Measurements from ENCODE around the gene MTHFSD.

MTHFSD gene

DNA sequence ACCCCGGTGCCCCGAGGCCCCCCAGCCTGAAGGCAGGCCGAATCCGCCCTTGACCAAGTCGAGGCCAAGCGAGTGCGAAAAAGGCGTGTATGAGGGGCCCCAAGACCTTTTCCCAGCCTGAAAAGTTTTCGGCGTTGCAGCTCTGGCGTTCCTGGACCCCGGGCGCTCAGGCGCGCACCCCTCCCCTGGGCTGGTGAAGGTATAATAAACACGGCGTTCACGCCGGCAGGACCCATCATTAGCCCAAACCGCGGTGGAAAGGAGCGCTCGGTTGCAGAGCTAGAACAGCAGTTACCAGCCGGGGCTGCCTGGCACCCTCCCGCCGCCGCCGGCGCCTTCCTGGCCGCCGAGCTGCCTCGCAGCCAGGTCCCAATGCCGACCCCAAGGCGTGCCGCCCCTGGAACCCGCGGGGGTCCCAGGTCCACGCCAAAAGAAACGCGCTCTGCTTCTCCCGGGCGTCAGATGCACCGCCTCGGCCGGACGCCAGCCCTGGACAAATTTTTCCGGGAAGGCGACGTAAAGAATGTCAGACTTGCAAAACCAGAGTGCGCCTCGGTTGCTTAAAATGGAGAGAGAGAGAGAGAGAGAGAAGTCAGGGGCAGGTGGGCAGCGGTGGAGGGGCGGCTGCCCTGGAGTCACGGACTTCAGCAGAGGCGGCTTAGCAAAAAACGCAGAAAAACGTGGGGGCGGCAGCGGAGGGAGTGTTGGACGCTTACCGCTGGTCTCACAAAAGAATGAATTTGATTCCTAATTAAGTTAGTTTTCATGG, 56.2 kb downstream of the MTHFSD start:
- no peak for DNase-seq

DNA sequence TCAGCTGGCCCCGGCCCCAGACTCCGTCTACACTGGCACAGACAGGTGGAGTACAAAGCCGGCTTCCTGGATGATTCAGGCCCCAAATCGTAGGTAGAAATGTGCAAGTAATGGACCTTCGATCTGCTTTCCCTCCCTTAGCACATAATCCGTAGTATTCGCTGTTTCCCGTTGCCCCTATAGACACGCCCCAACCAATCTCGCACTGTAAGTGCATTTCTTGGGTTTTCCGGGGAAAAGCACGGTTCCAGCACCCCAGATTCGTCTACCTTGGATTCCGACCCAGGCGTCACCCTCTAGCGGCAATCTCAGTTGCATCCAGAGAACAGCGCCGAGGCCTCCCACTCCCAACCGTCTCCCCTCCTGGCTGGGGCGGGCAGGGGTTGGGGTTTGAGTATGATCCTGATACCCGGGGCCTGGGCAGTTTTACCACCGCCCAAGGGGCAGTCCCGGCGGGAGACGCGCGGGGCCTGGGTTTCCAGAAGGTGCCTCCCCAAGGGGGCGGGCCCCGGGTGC, 56.8 kb downstream of the MTHFSD start:
- no peak for DNase-seq

DNA sequence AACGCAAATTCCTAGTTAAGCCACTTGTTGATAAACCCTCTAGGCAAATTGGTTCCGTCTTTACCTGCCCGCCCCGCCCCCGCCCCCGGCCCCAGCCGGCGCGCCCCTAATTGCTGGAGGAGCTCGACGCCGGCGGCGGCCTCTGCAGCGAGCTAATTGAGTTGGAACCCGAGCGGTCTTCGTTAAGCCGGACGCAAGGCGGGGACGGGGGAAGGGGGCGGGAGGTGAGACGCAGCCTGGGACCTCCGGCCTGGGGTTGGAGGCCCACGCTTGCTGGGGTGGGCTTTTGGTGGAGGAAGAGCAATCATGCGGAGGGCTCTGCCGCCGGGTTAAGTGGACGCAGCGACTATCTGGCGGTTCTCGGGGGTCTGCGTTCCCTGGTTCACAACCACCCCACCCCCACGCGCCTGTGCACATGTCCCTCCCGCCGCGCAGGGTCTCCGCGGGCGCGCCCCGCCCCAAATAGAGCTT, 57.4 kb downstream of the MTHFSD start:
- DNase-seq = no peak

DNA sequence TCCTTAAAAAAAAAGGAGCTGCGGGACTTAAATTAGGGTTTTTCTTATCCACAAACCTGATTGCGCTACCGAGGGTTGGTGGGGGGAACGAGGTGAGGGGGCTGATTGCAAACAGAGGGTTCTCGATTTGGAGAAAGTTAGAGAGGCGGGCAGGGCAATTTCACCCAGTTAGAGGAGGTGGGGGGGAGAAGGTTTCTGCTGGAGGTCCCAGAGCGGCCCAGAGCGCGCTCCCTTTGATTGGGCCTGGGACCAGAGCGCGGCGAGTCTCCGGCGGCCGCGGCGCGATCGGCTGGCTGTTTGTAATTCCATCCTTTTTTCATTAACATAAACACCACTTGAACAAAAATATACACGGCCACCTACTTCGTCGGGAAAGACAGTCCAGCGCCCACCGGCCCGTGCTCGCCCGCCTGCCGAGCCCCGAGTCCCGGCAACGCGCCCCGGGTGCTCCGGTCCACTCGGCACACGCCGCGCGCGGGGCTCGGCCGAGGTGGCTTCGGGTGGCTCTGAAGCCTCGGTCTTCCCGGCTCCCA, 58.0 kb downstream of the MTHFSD start:
- no peak for DNase-seq

DNA sequence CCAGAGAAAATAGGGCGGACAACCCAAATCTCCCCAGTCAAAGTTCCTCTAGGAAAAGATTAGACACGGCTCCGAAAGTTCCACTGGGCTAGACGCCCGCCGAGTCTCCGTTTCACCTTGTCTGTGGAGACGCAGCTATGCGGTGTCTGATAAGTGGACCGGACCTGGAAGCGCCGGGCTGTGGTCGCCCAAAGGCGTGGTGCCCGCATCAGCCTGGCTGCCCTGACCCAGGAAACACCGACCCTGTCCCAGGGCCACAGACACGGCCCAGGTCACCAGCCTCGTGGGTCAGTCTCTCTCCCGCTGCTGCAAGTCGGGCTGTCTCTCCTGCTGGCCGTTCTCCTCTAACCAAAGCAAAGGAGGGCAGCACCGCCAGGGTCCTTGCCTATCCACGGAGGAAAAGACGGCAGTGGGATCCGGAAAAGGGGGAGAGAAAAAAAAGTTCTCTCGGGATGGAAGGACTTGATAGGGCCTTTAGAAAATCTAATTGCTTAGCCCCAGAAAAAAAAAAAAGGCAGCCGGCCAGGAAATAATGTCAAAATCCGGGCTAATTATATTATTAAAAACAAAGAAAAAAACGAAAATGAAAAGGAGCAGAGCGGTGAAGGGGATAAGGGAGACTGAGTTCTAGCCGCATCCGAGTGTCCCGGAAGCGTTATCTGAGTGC, 58.6 kb downstream of the MTHFSD start:
- no peak for DNase-seq

DNA sequence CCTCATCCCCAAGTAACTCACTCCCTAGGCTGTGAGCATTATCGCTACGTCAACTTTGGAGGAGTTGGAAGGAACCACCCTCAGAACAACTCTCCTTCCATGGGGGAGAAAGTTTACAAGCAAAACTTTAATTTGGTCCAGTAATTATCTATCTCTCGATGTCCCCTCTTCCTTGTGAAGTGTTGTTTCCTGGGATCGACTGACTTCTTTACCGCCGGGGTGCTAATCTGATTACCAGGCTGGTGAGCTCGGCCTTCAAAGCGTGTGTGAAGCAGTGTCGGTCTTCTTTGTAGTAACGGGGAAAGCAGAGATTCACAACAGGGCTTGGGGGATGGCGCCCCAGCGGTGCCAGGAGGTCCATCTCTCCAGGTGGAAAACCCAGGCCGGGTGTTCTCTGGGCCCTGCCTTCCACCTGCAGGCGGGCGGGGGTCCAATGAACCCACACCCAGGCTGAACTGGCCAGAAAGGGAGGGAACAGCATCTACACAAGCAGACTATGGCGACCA, 59.2 kb downstream of the MTHFSD start:
- DNase-seq = no peak

DNA sequence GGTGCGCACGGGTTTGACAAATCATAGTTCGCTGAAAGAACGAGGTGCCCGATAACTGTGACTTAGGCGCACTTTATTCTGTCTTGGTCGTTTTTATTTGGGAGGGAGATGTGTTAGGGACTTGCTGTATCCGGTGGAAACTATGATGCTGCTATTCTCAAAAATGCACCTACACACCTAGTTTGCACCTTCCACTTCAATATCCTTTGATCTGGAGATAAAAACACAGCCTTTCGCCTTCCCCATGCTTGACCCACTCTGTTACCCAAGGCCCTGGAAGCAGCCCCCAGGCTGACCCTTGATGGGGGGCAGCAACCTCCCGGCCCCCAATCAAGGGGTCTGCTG, 59.7 kb downstream of the MTHFSD start:
- DNase-seq = no peak

DNA sequence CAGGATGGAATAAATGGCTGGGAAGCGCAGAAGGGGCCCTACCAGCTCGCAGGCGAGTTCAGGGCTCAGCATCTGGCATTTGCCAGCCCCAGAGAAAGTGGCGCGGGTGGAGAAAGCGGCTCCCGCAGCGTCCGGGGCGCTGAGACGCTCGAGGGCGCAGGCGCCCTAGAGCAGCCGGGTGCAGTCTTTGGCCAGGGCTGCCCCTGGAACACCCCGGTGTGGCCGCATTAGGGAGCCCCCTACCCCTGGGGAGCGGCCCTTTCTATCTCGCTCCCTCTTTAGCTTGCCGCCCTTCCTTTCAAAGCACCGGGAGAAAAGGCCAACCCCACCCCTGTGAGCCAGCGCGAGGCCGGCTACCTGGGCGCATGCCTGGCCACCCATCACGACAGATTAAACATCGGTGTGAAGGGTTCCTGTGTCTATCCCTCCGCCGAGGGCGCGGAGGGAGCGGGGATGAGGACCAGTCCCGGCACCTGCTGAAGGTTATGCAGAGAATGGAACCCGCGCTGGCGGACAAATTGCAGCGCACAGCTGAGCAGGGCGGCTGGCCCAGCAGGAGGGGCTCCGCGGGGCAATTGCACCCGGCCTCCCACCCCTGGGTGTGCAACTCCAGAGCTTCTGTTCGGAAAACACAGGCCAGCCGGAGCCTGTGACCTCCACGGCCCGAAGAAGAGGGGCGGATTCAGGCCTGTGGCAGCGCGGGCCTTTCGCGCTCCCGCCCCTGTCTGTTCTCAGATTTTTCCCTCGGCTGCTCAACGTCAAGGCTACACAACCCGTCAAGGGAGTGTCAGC, 60.3 kb downstream of the MTHFSD start:
- no peak for DNase-seq

DNA sequence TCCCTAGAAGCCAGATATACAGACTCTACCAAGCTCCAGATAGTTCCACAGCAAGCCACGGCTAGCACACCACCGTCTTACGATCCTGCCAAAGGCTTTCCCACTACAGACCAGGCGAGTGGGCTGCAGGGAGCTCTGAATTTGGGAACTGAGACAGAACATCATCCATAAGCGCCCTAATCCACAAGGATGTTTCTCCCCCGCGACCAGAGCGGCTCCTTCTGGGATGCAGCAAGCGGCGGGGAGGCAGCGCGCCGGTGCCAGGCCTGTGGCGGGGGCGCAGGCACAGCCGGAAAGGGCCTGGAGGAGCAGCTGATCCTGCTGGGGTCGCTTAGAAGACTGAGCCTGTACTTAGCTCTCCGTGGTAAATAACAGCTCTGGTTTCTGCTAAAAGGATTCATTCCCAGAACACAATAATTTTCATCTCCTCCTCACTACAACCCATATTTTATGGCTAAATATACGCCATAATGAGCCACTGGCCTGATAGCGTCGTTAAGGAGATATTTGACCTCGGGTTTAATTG, 60.9 kb downstream of the MTHFSD start:
- DNase-seq = no peak

DNA sequence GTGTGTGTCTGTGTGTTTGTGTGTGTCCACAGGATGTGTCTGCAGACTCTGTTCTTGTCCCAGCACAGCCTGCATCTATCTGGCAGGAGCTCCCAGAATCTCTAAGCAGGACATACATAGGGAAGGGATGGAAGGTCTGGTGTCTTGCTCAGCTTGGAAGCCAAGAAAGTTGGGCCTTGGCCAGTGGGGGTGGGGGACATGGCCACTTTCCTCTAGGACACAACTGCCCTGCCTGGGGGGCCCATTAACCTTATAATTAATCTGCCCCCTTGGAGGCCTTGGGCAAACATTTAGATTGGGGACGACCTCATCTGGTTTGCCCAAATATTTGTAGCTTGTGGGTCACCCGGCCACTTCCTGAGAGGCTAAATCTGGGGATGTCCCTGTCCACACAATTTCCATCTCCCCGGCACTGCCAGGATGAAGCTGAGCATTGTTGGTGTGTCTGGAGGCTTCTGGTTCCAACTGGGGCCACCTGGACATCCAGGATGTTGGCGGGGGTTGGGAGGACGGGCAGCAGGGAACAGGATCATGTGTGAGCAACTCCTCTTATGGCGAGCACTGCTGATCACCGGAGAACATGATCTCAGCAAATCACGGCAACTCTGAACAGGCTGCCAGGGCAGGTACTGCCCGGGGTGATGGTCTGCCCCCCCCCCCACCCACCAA, 61.9 kb downstream of the MTHFSD start:
- DNase-seq = no peak

DNA sequence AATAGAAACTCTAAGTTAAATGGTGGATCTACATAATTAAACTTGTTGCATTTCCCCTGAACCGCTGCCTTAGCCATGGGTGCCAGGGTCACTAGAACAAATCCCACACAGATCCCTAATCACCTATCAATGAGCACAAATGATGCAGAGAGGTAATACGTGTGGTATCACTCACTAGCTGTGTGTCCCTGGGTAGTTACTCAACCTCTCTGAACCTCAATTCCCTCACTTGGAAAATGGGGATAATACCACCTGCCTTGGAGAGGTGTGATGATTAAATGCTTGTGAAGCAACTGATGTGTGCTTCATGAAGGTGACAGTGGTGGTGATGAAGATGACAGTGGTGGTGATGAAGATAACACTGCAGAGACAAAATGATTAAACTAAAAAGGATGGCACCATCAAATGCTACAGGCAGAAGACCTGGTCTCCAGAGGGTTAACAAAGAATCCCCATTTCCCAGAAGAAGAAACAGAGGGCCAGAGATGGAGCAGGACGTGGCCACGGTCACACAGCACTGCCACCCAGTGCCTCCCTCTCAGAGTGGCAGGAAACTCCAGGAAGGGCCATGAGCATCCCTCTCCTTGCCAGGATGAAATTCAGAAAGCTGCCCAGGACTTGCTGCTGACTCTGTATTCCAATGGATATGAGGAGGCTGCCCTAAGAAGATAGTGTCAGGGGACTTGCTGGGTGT, 62.6 kb downstream of the MTHFSD start:
- DNase-seq = no peak

DNA sequence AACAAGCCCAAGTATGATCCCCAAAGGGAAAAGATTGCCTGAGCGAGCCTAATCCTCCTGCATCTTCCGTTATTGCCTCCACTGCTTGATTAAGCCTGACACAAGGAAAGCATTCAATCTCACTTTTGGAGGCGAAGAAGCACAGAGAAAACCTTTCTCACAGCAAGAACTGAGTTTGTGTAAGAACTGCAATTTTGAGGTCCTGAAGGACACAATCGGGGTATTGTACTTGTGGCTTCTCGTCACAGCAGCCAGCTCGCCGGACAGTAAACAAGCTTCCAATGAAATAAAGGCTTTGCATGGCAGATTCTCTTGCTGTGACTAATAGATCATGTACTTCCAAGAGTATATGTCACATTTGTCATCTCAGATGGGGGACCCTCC, 63.4 kb downstream of the MTHFSD start:
- DNase-seq = no peak

DNA sequence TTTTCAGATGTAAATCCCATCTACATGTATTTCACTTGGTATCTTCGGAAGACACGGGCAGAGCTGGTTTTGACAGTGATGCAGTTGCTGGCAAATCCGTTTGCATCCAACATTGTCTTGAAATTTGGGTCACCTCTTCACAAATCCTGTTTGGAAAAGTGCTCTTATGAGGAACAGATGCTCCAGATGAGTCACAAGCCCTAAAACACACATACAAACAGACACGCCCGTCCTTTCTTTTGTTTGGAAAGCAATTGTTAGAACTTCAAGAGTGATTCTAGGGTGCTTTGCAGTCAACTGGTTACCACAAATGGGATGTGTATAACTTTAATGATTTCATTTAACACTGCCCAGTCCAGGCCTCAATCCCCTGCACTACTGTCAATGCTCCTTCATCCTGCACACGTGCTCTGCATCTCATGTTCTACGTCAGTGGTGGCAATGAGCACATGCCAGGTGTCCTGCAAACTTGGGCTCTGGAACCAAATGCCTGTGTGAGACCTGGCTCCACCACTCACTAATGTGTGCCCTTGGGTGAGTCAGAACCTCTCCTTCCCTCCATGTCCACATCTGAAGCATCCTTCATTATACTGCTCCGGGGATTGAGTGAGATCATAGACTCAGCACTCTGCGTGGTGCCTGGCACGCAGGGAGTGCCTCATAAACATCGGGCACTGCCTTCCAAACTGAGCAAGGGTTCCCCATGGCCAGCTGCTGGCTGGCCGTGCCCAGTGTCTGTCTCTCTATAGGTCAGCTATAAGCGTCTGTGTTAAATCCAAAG, 64.0 kb downstream of the MTHFSD start:
- DNase-seq = no peak

DNA sequence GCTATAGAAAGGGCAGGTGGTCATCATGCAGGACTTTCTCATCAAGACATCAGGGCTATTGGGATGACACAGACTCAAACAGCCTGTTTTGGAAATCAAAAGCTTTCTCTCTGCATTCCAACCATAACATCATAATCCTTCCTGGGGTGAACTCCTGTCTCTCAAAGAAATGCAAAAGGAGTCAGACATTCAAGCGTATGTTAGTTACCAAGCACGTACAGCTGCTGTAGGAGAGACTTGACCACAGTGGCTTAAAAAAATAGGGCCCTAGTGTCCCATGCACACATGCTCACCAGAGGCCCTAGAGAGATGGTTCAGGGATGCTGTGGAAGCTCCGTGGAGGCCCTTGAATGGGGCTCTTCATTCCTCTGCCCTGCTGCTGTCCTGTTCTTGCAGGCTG, 69.3 kb downstream of the MTHFSD start:
- no peak for DNase-seq

DNA sequence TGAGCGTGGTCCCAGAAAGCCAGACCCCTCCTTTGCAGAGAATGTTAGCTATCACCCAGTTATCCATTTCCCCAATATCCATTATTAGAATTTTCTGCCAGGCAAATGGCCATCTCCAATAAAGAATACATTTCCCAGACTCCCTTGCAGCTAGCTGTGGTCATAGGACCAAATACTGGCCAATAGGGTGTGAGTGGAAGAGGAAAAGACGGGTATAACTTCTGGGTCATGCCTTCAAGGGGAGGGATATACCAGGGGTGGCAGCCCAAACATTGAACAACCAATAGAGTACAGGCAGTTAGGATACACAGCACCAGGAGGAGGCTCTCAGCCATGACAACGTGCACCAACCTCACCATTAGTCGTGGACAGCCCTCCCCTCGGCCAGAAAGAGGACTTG, 70.8 kb downstream of the MTHFSD start:
- DNase-seq = no peak

DNA sequence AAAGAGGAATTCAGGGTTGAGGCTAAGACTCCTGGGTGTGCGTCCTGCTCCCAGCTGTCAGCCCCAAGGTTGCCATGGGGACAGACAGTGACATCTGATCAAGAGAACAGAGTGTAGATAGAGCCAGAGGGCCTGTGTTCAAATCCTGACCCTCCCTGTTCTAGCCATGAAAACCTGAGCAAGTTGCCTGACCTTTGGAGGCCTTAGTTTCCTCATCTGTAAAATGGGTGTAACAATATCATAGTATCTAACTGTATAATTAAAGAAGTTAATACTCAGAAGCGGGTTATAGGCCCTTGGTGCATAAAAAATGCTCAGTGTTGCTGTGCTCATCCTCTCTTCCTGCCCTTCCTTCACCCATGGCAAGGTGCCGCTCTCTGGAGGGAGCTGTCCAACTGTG, 73.4 kb downstream of the MTHFSD start:
- no peak for DNase-seq

DNA sequence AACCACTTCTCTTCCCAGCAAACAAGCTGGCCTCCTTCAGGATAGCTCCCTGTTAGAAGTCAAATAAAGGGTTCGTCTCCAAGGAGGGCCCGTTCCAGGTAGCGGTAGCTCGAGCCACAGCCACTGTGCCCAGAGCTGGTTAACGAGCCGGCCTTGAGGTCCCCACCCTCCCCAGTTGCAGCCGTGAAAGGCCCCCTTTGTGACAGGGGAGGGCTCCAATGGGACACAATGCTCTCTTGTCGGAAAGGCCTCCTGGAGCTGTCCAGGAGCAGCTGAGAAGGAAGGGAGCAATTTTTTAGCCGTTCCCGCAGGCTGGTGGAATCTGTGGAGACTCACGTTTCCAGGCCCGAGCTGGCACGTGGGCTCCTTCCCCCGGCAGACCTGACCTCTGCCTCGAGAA, 74.6 kb downstream of the MTHFSD start:
- no peak for DNase-seq

All from SHP77 treated with DMSO at 0.1 percent for 48 hours (cell line).